ENCODE data around the gene PINK1. TPM values are rescaled to one million over a fixed set of nuclear protein-coding genes. Genes with fewer than 3 reads are reported as not detected.
"Not testable (repeated sequence)": the region's sequence is repeated elsewhere in the genome, so short reads cannot be mapped to it uniquely, and the experiment has no call there.

The PINK1 gene
- 53.4 and 100 TPM in 2 replicates for total RNA-seq

GRCh38 chr1:20633190-20634064 lies at the start of gene PINK1:
Gene PINK1, plus strand, starts transcription at chr1:20633458. Its CDS starts 91 bp downstream, at chr1:20633549.
- peak; percentile 32 to 76 for DNase-seq (ENCODE audit: low read depth in 2 of 2)

- DNase-seq (ENCODE audit: low read depth in 2 of 2) = peak in 1 of 2 donors; percentile 23
Observed at GRCh38 chr1:20584890-20585289, 48.4 kb upstream of the PINK1 start.

- no peak for DNase-seq (ENCODE audit: low read depth in 2 of 2)
Observed at GRCh38 chr1:20586953-20587660, 46.2 kb upstream of the PINK1 start.

- DNase-seq (ENCODE audit: low read depth in 2 of 2) = no peak
Observed at GRCh38 chr1:20587661-20588053, 45.6 kb upstream of the PINK1 start.

GRCh38 chr1:20588634-20589225 lies 44.5 kb upstream of the PINK1 start, which contains the start of gene CDA:
Gene CDA, plus strand, starts transcription at chr1:20589097. Its CDS starts 33 bp downstream, at chr1:20589130.
- no peak for DNase-seq (ENCODE audit: low read depth in 2 of 2)

- peak; percentile 22 to 43 for DNase-seq (ENCODE audit: low read depth in 2 of 2)
Observed at GRCh38 chr1:20589331-20590278, 43.7 kb upstream of the PINK1 start.

GRCh38 chr1:20590306-20590777 lies 42.9 kb upstream of the PINK1 start:
- no peak for DNase-seq (ENCODE audit: low read depth in 2 of 2)

- DNase-seq (ENCODE audit: low read depth in 2 of 2) = no peak
Observed at GRCh38 chr1:20593756-20594155, 39.5 kb upstream of the PINK1 start.

- DNase-seq (ENCODE audit: low read depth in 2 of 2) = no peak
Observed at GRCh38 chr1:20594746-20595145, 38.5 kb upstream of the PINK1 start.

- no peak for DNase-seq (ENCODE audit: low read depth in 2 of 2)
Observed at GRCh38 chr1:20596106-20596505, 37.2 kb upstream of the PINK1 start.

- peak in 1 of 2 donors; percentile 40 for DNase-seq (ENCODE audit: low read depth in 2 of 2)
Observed at GRCh38 chr1:20597650-20598049, 35.6 kb upstream of the PINK1 start.

GRCh38 chr1:20600156-20600555 lies 33.1 kb upstream of the PINK1 start:
- no peak for DNase-seq (ENCODE audit: low read depth in 2 of 2)

- DNase-seq (ENCODE audit: low read depth in 2 of 2) = peak; percentile 23 to 27
Observed at GRCh38 chr1:20601129-20601825, 32.0 kb upstream of the PINK1 start.

- DNase-seq (ENCODE audit: low read depth in 2 of 2) = no peak
Observed at GRCh38 chr1:20602851-20603450, 30.3 kb upstream of the PINK1 start.

- no peak for DNase-seq (ENCODE audit: low read depth in 2 of 2)
Observed at GRCh38 chr1:20603504-20604464, 29.5 kb upstream of the PINK1 start.

GRCh38 chr1:20604678-20605077 lies 28.6 kb upstream of the PINK1 start:
- no peak for DNase-seq (ENCODE audit: low read depth in 2 of 2)

- DNase-seq (ENCODE audit: low read depth in 2 of 2) = not testable (repeated sequence)
Observed at GRCh38 chr1:20606801-20607570, 26.3 kb upstream of the PINK1 start.

GRCh38 chr1:20609541-20609940 lies 23.7 kb upstream of the PINK1 start:
- DNase-seq (ENCODE audit: low read depth in 2 of 2) = no peak

All from dermis microvascular lymphatic vessel endothelial cell (primary cell).